Activated B cell treated with CpG ODN at 0.5 μM for 24 hours (primary cell): ENCODE measurements around the gene CDCA7. TPM values are rescaled to one million over a fixed set of nuclear protein-coding genes. Genes with fewer than 3 reads are reported as not detected.

ENCODE experiments used
- ATAC-seq: fragments of 200-7000 bp; cut with Tn5 transposase; one replicate; pipeline ENCODE4 v1.10.0; 2021; ENCODE audit warnings: low read depth, mild to moderate bottlenecking, moderate library complexity
- CTCF ChIA-PET: fragments of 350-600 bp; sonication (Branson Sonifier 250); formaldehyde crosslinking; loops from one replicate; lab custom pipeline; 2021; ENCODE audit warnings: antibody characterized with exemption; lab: Charles Lee
- POLR2A ChIA-PET: fragments of 350-600 bp; sonication (Branson Sonifier 250); formaldehyde crosslinking; loops from one replicate; lab custom pipeline; 2021; ENCODE audit warnings: antibody characterized with exemption; lab: Charles Lee
- DNase-seq: peaks from one replicate; pipeline ENCODE4 v3.0.0; 2022
- H3K27ac Mint-ChIP-seq: one replicate; pipeline ENCODE4 v1.8.0; 2020; ENCODE audit warnings: mixed read lengths
- H3K27me3 Mint-ChIP-seq: one replicate; pipeline ENCODE4 v1.8.0; 2021; ENCODE audit warnings: mixed read lengths
- H3K36me3 Mint-ChIP-seq: one replicate; pipeline ENCODE4 v1.8.0; 2021; ENCODE audit warnings: low read depth, mixed read lengths
- H3K4me1 Mint-ChIP-seq: one replicate; pipeline ENCODE4 v1.8.0; 2021; ENCODE audit warnings: mixed read lengths
- H3K4me3 Mint-ChIP-seq: one replicate; pipeline ENCODE4 v1.8.0; 2020; ENCODE audit warnings: mild to moderate bottlenecking, mixed read lengths
- H3K9me3 Mint-ChIP-seq: one replicate; pipeline ENCODE4 v1.8.0; 2020; ENCODE audit warnings: mixed read lengths
- CTCF ChIP-seq: fragments of 200-600 bp; IDR thresholded peaks from one replicate; pipeline ENCODE4 v1.8.0; 2022; ENCODE audit warnings: antibody characterized with exemption, mild to moderate bottlenecking
- intact Hi-C: fragments of 100-400 bp; cut with micrococcal nuclease; formaldehyde crosslinking; loops from one replicate; pipeline ENCODE4 v1.15.1; 2024
- total RNA-seq: library from RNA; stranded (reverse); gene quantifications from 2 replicates; pipeline ENCODE4 v1.2.3, GENCODE V29; 2022

Gene CDCA7
- total RNA-seq, 1 donor from 2014 or later: 6.3 TPM

GRCh38 chr2:173387660-173388059 is 33.0 kb downstream of the CDCA7 start:
- Mint-ChIP-seq H3K27me3 (no peaks in the 10 kb centered on the region), H3K4me3 (no peak overlapping the region), H3K9me3 (no peaks in the 10 kb centered on the region), H3K4me1 (no peaks in the 10 kb centered on the region), H3K36me3 (no peaks in the 10 kb centered on the region), H3K27ac (no peak overlapping the region)
- no peak for DNase-seq
- intact Hi-C loops: no loop called here
- CTCF ChIA-PET: no interaction called here
- ATAC-seq: no peak
- no peak for TF ChIP-seq CTCF
- POLR2A ChIA-PET: no interaction called here

GRCh38 chr2:173388795-173389194 is 34.1 kb downstream of the CDCA7 start:
- POLR2A ChIA-PET: no interaction called here
- H3K4me1 Mint-ChIP-seq: no peaks in the 10 kb centered on the region
- no peak overlapping the region for H3K4me3 Mint-ChIP-seq
- no peaks in the 10 kb centered on the region for H3K36me3 Mint-ChIP-seq
- H3K9me3 Mint-ChIP-seq: no peaks in the 10 kb centered on the region
- no peak for DNase-seq
- H3K27me3 Mint-ChIP-seq: no peaks in the 10 kb centered on the region
- intact Hi-C loops: no loop called here
- TF ChIP-seq CTCF: no peak
- no peak for ATAC-seq
- H3K27ac Mint-ChIP-seq: no peak overlapping the region
- CTCF ChIA-PET: no interaction called here

- Mint-ChIP-seq H3K27ac (no peak overlapping the region), H3K4me1 (no peaks in the 10 kb centered on the region), H3K36me3 (no peaks in the 10 kb centered on the region), H3K9me3 (no peaks in the 10 kb centered on the region), H3K27me3 (peaks cover 4% of the 10 kb centered on the region), H3K4me3 (no peak overlapping the region)
- CTCF ChIA-PET: no interaction called here
- no peak for TF ChIP-seq CTCF
- intact Hi-C loops: no loop called here
- DNase-seq (no peak), ATAC-seq (no peak)
- POLR2A ChIA-PET: no interaction called here
Measured at GRCh38 chr2:173390036-173390435, 35.4 kb downstream of the CDCA7 start.

GRCh38 chr2:173392731-173393130 is 38.1 kb downstream of the CDCA7 start:
- ChIA-PET POLR2A (no interaction called here), CTCF (no interaction called here)
- no peak for DNase-seq
- H3K27me3 Mint-ChIP-seq: peaks cover 14% of the 10 kb centered on the region
- H3K36me3 Mint-ChIP-seq: no peaks in the 10 kb centered on the region
- no peak for ATAC-seq
- no peak overlapping the region for H3K4me3 Mint-ChIP-seq
- H3K9me3 Mint-ChIP-seq: no peaks in the 10 kb centered on the region
- H3K27ac Mint-ChIP-seq: no peak overlapping the region
- no peaks in the 10 kb centered on the region for H3K4me1 Mint-ChIP-seq
- TF ChIP-seq CTCF: no peak
- intact Hi-C loops: no loop called here

- POLR2A ChIA-PET: no interaction called here
- CTCF ChIA-PET: no interaction called here
- TF ChIP-seq CTCF: no peak
- ATAC-seq (no peak), DNase-seq (no peak)
- H3K9me3 Mint-ChIP-seq: no peaks in the 10 kb centered on the region
- H3K4me1 Mint-ChIP-seq: no peaks in the 10 kb centered on the region
- no peak overlapping the region for H3K4me3 Mint-ChIP-seq
- intact Hi-C loops: no loop called here
- no peak overlapping the region for H3K27ac Mint-ChIP-seq
- H3K36me3 Mint-ChIP-seq: no peaks in the 10 kb centered on the region
- H3K27me3 Mint-ChIP-seq: peaks cover 14% of the 10 kb centered on the region
Measured at GRCh38 chr2:173393186-173393585, 38.5 kb downstream of the CDCA7 start.
